Measurements from ENCODE around the gene VANGL1.

VANGL1 gene

DNA sequence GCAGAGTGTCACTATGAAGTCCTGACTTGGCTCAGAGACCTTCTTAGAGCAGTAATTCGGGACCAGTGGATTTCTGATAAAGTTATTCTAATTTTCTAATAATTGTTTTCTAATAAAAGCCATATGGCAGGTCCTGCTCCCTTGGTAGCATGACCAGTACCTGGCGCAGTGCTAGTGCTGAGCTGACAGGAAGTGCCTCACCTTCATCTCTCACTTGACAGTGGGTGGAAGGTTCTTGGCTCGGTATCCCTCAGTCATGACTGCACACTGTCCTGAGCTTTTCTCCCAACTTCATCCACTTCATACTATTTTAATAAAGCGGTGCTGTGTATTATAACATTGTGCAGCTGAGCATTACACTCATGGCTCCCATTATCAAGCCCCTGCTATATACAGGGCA, 14.1 kb downstream of the VANGL1 start:
- Histone ChIP-seq H3K27ac (replicated peaks) (no peak overlapping the region), H3K27me3 (ENCODE audit: insufficient read depth, poor library complexity, severe bottlenecking) (no peaks in the 10 kb centered on the region), H3K4me3 (replicated peaks; ENCODE audit: insufficient read depth, low read length) (no peak overlapping the region)
- TF ChIP-seq, protein P1, sequence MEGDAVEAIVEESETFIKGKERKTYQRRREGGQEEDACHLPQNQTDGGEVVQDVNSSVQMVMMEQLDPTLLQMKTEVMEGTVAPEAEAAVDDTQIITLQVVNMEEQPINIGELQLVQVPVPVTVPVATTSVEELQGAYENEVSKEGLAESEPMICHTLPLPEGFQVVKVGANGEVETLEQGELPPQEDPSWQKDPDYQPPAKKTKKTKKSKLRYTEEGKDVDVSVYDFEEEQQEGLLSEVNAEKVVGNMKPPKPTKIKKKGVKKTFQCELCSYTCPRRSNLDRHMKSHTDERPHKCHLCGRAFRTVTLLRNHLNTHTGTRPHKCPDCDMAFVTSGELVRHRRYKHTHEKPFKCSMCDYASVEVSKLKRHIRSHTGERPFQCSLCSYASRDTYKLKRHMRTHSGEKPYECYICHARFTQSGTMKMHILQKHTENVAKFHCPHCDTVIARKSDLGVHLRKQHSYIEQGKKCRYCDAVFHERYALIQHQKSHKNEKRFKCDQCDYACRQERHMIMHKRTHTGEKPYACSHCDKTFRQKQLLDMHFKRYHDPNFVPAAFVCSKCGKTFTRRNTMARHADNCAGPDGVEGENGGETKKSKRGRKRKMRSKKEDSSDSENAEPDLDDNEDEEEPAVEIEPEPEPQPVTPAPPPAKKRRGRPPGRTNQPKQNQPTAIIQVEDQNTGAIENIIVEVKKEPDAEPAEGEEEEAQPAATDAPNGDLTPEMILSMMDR (IDR thresholded peaks at IDR 0.05; ENCODE audit: insufficient read depth, low read length) = no peak
- no peak for TF ChIP-seq POLR2AphosphoS5 (IDR thresholded peaks at IDR 0.05; ENCODE audit: low read depth)
- TF ChIP-seq REST (IDR thresholded peaks at IDR 0.05; ENCODE audit: insufficient replicate concordance, low read depth) = no peak
- TF ChIP-seq GABPA (IDR thresholded peaks at IDR 0.05; ENCODE audit: low read depth) = no peak
- TF ChIP-seq SPI1 (IDR thresholded peaks at IDR 0.05; ENCODE audit: borderline replicate concordance, low read depth) = no peak
- no peak for DNase-seq (ENCODE audit: low read depth in 1 of 2, low spot score in 1 of 2)

GRCh38 chr1:115656461-115657077, 14.8 kb downstream of the VANGL1 start:
- no peak for TF ChIP-seq SPI1 (IDR thresholded peaks at IDR 0.05; ENCODE audit: borderline replicate concordance, low read depth)
- TF ChIP-seq, protein P1 (IDR thresholded peaks at IDR 0.05; ENCODE audit: insufficient read depth, low read length) = no peak
- TF ChIP-seq GABPA (IDR thresholded peaks at IDR 0.05; ENCODE audit: low read depth) = no peak
- no peak for TF ChIP-seq POLR2AphosphoS5 (IDR thresholded peaks at IDR 0.05; ENCODE audit: low read depth)
- no peak for TF ChIP-seq REST (IDR thresholded peaks at IDR 0.05; ENCODE audit: insufficient replicate concordance, low read depth)
- H3K27ac ChIP-seq (replicated peaks) = no peak overlapping the region
- no peak for DNase-seq (ENCODE audit: low read depth in 1 of 2, low spot score in 1 of 2)

DNA sequence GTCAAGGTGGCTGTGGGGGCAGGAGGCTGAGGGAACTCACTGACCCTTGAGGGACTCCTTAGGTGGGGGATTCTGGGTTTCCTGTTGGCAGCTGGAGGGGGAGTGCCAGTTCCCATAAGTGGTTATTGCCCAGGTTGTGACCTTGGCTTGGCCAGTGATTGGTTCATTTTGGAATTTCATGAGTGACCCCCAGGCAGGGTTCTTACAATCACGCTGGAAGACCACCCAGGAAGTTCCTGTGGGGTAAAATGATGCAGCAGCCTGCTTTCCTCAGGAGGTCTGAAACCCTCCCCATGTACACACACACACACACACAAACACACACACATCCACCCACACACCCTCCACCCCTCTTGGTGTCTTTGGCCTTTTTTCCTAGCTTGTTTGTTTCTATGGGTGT, 16.9 kb downstream of the VANGL1 start:
- no peak for TF ChIP-seq GABPA (IDR thresholded peaks at IDR 0.05; ENCODE audit: low read depth)
- TF ChIP-seq, protein P1 (IDR thresholded peaks at IDR 0.05; ENCODE audit: insufficient read depth, low read length) = no peak
- TF ChIP-seq REST (IDR thresholded peaks at IDR 0.05; ENCODE audit: insufficient replicate concordance, low read depth) = no peak
- TF ChIP-seq SPI1 (IDR thresholded peaks at IDR 0.05; ENCODE audit: borderline replicate concordance, low read depth) = no peak
- no peak for TF ChIP-seq POLR2AphosphoS5 (IDR thresholded peaks at IDR 0.05; ENCODE audit: low read depth)
- no peak for DNase-seq (ENCODE audit: low read depth in 1 of 2, low spot score in 1 of 2)
- H3K27me3 ChIP-seq (ENCODE audit: insufficient read depth, poor library complexity, severe bottlenecking) = no peaks in the 10 kb centered on the region

More at GRCh38 chr1:115656461-115657077, 14.8 kb downstream of the VANGL1 start:
- Histone ChIP-seq H3K4me3 (replicated peaks; ENCODE audit: insufficient read depth, low read length) (no peak overlapping the region), H3K27me3 (ENCODE audit: insufficient read depth, poor library complexity, severe bottlenecking) (no peaks in the 10 kb centered on the region)

More for the DNA sequence above, 16.9 kb downstream of the VANGL1 start:
- H3K27ac ChIP-seq (replicated peaks) = no peak overlapping the region
- no peak overlapping the region for H3K4me3 ChIP-seq (replicated peaks; ENCODE audit: insufficient read depth, low read length)
